A549 (cell line): ENCODE results near the gene PPFIA2. TPM values are rescaled to one million over a fixed set of nuclear protein-coding genes. Genes with fewer than 3 reads are reported as not detected.

ENCODE experiments used
- ATAC-seq, 2 experiments: fragments of 200-7000 bp in 1 of 2; fragments of >200 bp in 1 of 2; cut with Nextera tagmentation in 1 of 2; cut with Tn5 transposase in 1 of 2; 3 replicates each; pipeline versions ENCODE4 v1.8.0 to v1.9.1; 2018 to 2020; ENCODE audit warnings: mild to moderate bottlenecking in 1 of 2, moderate library complexity in 1 of 2
- CTCF ChIA-PET: fragments of 300-600 bp; sonication (Branson Sonifier 250); formaldehyde crosslinking; extraction: SDS; loops from one replicate; lab custom pipeline; 2021; ENCODE audit warnings: antibody characterized with exemption, inconsistent platforms; lab: Yijun Ruan, JAX
- POLR2A ChIA-PET: fragments of 350-600 bp; formaldehyde crosslinking; extraction: SDS; loops from one replicate; lab custom pipeline; 2021; ENCODE audit warnings: antibody characterized with exemption, inconsistent platforms; lab: Yijun Ruan, JAX
- DNase-seq, 2 experiments: peaks; one replicate each; pipeline versions ENCODE4 v3.0.0 to v3.0.0-alpha.2; 2011 to 2016; ENCODE audit warnings: low read depth in 1 of 2, low spot score in 1 of 2
- FAIRE-seq: peaks from 2 replicates; lab custom pipeline; 2011; peaks lifted over from hg19 to GRCh38; lab: Jason Lieb, UNC
- H3K27ac ChIP-seq, 2 experiments: fragments of >200 bp; sonication (Bioruptor Twin); formaldehyde crosslinking; 3 replicates each; pipeline ENCODE4 v1.5.1; 2016 to 2017
- H3K4me1 ChIP-seq: fragments of >200 bp; sonication (Bioruptor Twin); formaldehyde crosslinking; 3 replicates; pipeline ENCODE4 v1.6.1; 2016
- H3K4me2 ChIP-seq: fragments of >200 bp; sonication (Bioruptor Twin); formaldehyde crosslinking; 3 replicates; pipeline ENCODE4 v1.6.1; 2016
- H3K4me3 ChIP-seq: fragments of >200 bp; sonication (Bioruptor Twin); formaldehyde crosslinking; 3 replicates; pipeline ENCODE4 v1.5.1; 2016
- H3K9me3 ChIP-seq: fragments of >200 bp; sonication (Bioruptor Twin); formaldehyde crosslinking; 3 replicates; pipeline ENCODE4 v1.6.1; 2016
- BHLHE40 ChIP-seq: IDR thresholded peaks from 2 replicates; pipeline ENCODE4 v1.6.1; 2012; ENCODE audit warnings: low read depth, low read length, inconsistent platforms
- CEBPB ChIP-seq, 2 experiments: fragments of >200 bp in 1 of 2; sonication (Bioruptor Twin) in 1 of 2; formaldehyde crosslinking in 1 of 2; IDR thresholded peaks; 2 replicates each; pipeline ENCODE4 v1.6.1; 2012 to 2016
- CHD2 ChIP-seq: fragments of 150-350 bp; IDR thresholded peaks from 2 replicates; pipeline ENCODE4 v1.6.1; 2014; ENCODE audit warnings: low read length; ENCODE audit not compliant: partially characterized antibody
- EHF ChIP-seq: fragments of 250-450 bp; sonication (Bioruptor Pico); IDR thresholded peaks from 2 replicates; pipeline ENCODE4 v1.5.0; 2020; ENCODE audit warnings: mild to moderate bottlenecking
- HES2 ChIP-seq: fragments of >200 bp; sonication (Bioruptor Twin); formaldehyde crosslinking; IDR thresholded peaks from 2 replicates; pipeline ENCODE4 v1.6.1; 2016
- HEYL ChIP-seq: fragments of 250-450 bp; sonication (Bioruptor Pico); IDR thresholded peaks from 2 replicates; pipeline ENCODE4 v1.8.0; 2021; ENCODE audit warnings: mild to moderate bottlenecking, moderate library complexity
- MAFK ChIP-seq: fragments of 450-650 bp; IDR thresholded peaks from 2 replicates; pipeline ENCODE4 v1.6.1; 2014; ENCODE audit not compliant: partially characterized antibody
- MAZ ChIP-seq: fragments of 150-350 bp; IDR thresholded peaks from 2 replicates; pipeline ENCODE4 v1.6.1; 2014; ENCODE audit warnings: antibody characterized with exemption, low read depth, low read length, borderline replicate concordance
- NFE2L2 ChIP-seq: fragments of 150-350 bp; conservative IDR thresholded peaks from 2 replicates; pipeline ENCODE4 v1.6.1; 2014; ENCODE audit warnings: low read length
- NR3C1 ChIP-seq: fragments of >200 bp; sonication (Bioruptor Twin); formaldehyde crosslinking; IDR thresholded peaks from 3 replicates; pipeline ENCODE4 v1.6.1; 2017
- REST ChIP-seq: fragments of 200-600 bp; sonication (generic); IDR thresholded peaks from 2 replicates; pipeline ENCODE4 v1.6.1; 2016; ENCODE audit warnings: antibody characterized with exemption, mild to moderate bottlenecking, moderate library complexity
- SMC3 ChIP-seq: fragments of >200 bp; sonication (Bioruptor Twin); formaldehyde crosslinking; IDR thresholded peaks from 3 replicates; pipeline ENCODE4 v1.6.1; 2018; ENCODE audit warnings: inconsistent platforms
- TP53 ChIP-seq: fragments of 250-450 bp; sonication (Bioruptor Pico); IDR thresholded peaks from 2 replicates; pipeline ENCODE4 v1.5.0; 2021; ENCODE audit warnings: mild to moderate bottlenecking, moderate library complexity
- ZC3H11A ChIP-seq: fragments of 450-650 bp; IDR thresholded peaks from 2 replicates; pipeline ENCODE4 v1.6.1; 2014; ENCODE audit warnings: antibody characterized with exemption, mild to moderate bottlenecking
- WGBS: methylation state at CpG from one replicate; pipeline ENCODE4 v1.1.6; 2017; ENCODE audit errors: missing lambda C conversion rate; 5-methylcytosine and 5-hydroxymethylcytosine counted together
- polyA plus RNA-seq, 4 experiments: library from polyadenylated mRNA; depleted of rRNA in 3 of 4; stranded (reverse); fragments of >200 nt; fragmentation: RNase III in 1 of 4; extraction: RNeasy Plus Mini Kit Qiagen cat#74134 plus additional on column Dnase treatment in 1 of 4; gene quantifications; 2 replicates in 3 of 4; 3 replicates in 1 of 4; pipeline ENCODE4 v1.2.3, GENCODE V29; 2011 to 2017

Gene PPFIA2
- polyA plus RNA-seq, 2 of the 4 experiments (the other 2 are of a cell fraction), result not detected

GRCh38 chr12:81470923-81471322 lies 288.2 kb downstream of the PPFIA2 start:
- no peak for TF ChIP-seq CEBPB (IDR thresholded peaks at IDR 0.05)
- TF ChIP-seq ZC3H11A, result peak; percentile 66
- TF ChIP-seq NFE2L2, result no peak
- Histone ChIP-seq H3K4me2 (no peak overlapping the region), H3K4me3 (no peak overlapping the region), H3K4me1 (no peaks in the 10 kb centered on the region), H3K27ac (no peak overlapping the region), H3K9me3 (no peaks in the 10 kb centered on the region)
- 10% methylated on average over 1 of the region's 1 CpG for WGBS
- POLR2A ChIA-PET, result no interaction called here
- CTCF ChIA-PET, result no interaction called here
- FAIRE-seq, result no peak
- no peak for DNase-seq
- no peak for ATAC-seq

GRCh38 chr12:81468206-81468605 lies 290.9 kb downstream of the PPFIA2 start:
- CTCF ChIA-PET, result interaction anchor here (0.6 to 1.6 kb wide), 2 partner anchors 17 to 18 kb away, joined by 3 to 4 read pairs; no protein-coding TSS in a partner anchor
- Histone ChIP-seq H3K9me3 (no peaks in the 10 kb centered on the region), H3K4me3 (no peak overlapping the region), H3K4me2 (no peak overlapping the region), H3K4me1 (no peaks in the 10 kb centered on the region), H3K27ac (no peak overlapping the region)
- DNase-seq (no peak), ATAC-seq (no peak), FAIRE-seq (no peak)
- no peak for TF ChIP-seq SMC3
- POLR2A ChIA-PET, result no interaction called here
- WGBS, result 10% methylated on average over 2 of the region's 2 CpGs

- H3K4me2 ChIP-seq, result no peak overlapping the region
- POLR2A ChIA-PET, result no interaction called here
- no peaks in the 10 kb centered on the region for H3K9me3 ChIP-seq
- 66% methylated on average over 3 of the region's 3 CpGs for WGBS
- DNase-seq, result no peak
- no peak for ATAC-seq
- no peak overlapping the region for H3K27ac ChIP-seq
- CTCF ChIA-PET, result no interaction called here
- no peak for TF ChIP-seq MAFK
- TF ChIP-seq EHF (CRISPR knock-in tag), result no peak
- no peak for TF ChIP-seq SMC3
- TF ChIP-seq NR3C1, result no peak
- TF ChIP-seq MAZ, result no peak
- H3K4me1 ChIP-seq, result no peaks in the 10 kb centered on the region
- no peak overlapping the region for H3K4me3 ChIP-seq
- no peak for FAIRE-seq
Measured at GRCh38 chr12:81465876-81466275, 293.3 kb downstream of the PPFIA2 start.

- DNase-seq (no peak), ATAC-seq (no peak), FAIRE-seq (no peak)
- ChIA-PET POLR2A (no interaction called here), CTCF (no interaction called here)
- H3K4me1 ChIP-seq, result no peaks in the 10 kb centered on the region
- no peak overlapping the region for H3K4me2 ChIP-seq
- WGBS, result 42% methylated on average over 3 of the region's 3 CpGs
- TF ChIP-seq REST, result no peak
- no peak for TF ChIP-seq CHD2
- TF ChIP-seq TP53, result no peak
- TF ChIP-seq HEYL (CRISPR knock-in tag), result no peak
- no peak for TF ChIP-seq ZC3H11A
- TF ChIP-seq MAFK, result no peak
- no peak for TF ChIP-seq MAZ
- no peak for TF ChIP-seq HES2
- no peak for TF ChIP-seq BHLHE40
- H3K4me3 ChIP-seq, result no peak overlapping the region
- H3K27ac ChIP-seq, result no peak overlapping the region
- no peaks in the 10 kb centered on the region for H3K9me3 ChIP-seq
Measured at GRCh38 chr12:81465191-81465590, 294.0 kb downstream of the PPFIA2 start.
